ENCODE data around the gene FADS3.

Gene FADS3

GRCh38 chr11:61875698-61876097, 15.6 kb downstream of the FADS3 start:
- no peak for DNase-seq

GRCh38 chr11:61874853-61875252, 16.5 kb downstream of the FADS3 start:
- DNase-seq, result no peak

GRCh38 chr11:61874377-61874809, 17.0 kb downstream of the FADS3 start:
- no peak for DNase-seq

GRCh38 chr11:61873588-61874376, 17.6 kb downstream of the FADS3 start:
- DNase-seq, result no peak

- no peak for DNase-seq
These were observed 18.3 kb downstream of the FADS3 start for GRCh38 chr11:61872935-61873565.

- peak; percentile 86 for DNase-seq
These were observed 20.2 kb downstream of the FADS3 start for GRCh38 chr11:61871158-61871597.

GRCh38 chr11:61870541-61871031, 20.8 kb downstream of the FADS3 start:
- peak; percentile 34 for DNase-seq

GRCh38 chr11:61869708-61870451, 21.5 kb downstream of the FADS3 start:
- no peak for DNase-seq

GRCh38 chr11:61869429-61869707, 22.0 kb downstream of the FADS3 start:
- DNase-seq, result no peak

GRCh38 chr11:61868571-61869428, 22.5 kb downstream of the FADS3 start:
- no peak for DNase-seq

GRCh38 chr11:61866958-61867343, 24.4 kb downstream of the FADS3 start:
- no peak for DNase-seq

GRCh38 chr11:61866231-61866957, 25.0 kb downstream of the FADS3 start:
- DNase-seq, result no peak

- DNase-seq, result no peak
These were observed 26.2 kb downstream of the FADS3 start for GRCh38 chr11:61864814-61865775.

- DNase-seq, result no peak
These were observed 27.7 kb downstream of the FADS3 start for GRCh38 chr11:61863548-61864081.

- no peak for DNase-seq
These were observed 28.4 kb downstream of the FADS3 start for GRCh38 chr11:61862714-61863547.

GRCh38 chr11:61861634-61862033, 29.7 kb downstream of the FADS3 start:
- DNase-seq, result no peak

GRCh38 chr11:61860054-61860903, 31.1 kb downstream of the FADS3 start:
- no peak for DNase-seq

- DNase-seq, result no peak
These were observed 35.2 kb downstream of the FADS3 start for GRCh38 chr11:61855939-61856680.
